Measurements from ENCODE around the gene SIVA1. TPM values are rescaled to one million over a fixed set of nuclear protein-coding genes. Genes with fewer than 3 reads are reported as not detected.

SIVA1 gene
- total and polyA plus RNA-seq, 2 of the 8 experiments (the other 6 are each of a cell fraction or from before 2014, with no cell fraction given), result 123 to 589 TPM

- FAIRE-seq (no peak), DNase-seq (ENCODE audit: low read depth in 1 of 2, low spot score in 2 of 2) (no peak)
- H3K4me2 ChIP-seq (ENCODE audit: insufficient read depth in 1 of 2, low read depth in 2 of 2, low read length in 2 of 2), result no peak overlapping the region
- peaks cover 8 to 16% (median 10%) of the 10 kb centered on the region in 4 experiments for H3K27me3 ChIP-seq (replicated peaks in 1 of 4; ENCODE audit: control insufficient read depth in 3 of 4, extremely low read depth in 1 of 4, insufficient read depth in 3 of 4, low read length in 3 of 4)
- no peak overlapping the region for H2BK20ac ChIP-seq (ENCODE audit: low read length)
- H4K20me1 ChIP-seq (replicated peaks in 1 of 2; ENCODE audit: control insufficient read depth in 1 of 2, insufficient read depth in 2 of 2, low read length in 2 of 2), result peaks cover under 1 to 8% of the 10 kb centered on the region in 2 experiments
- no peak overlapping the region for H2BK15ac ChIP-seq (ENCODE audit: low read length)
- H4K91ac ChIP-seq (replicated peaks; ENCODE audit: insufficient read length, low read length), result no peak overlapping the region
- H3K23ac ChIP-seq (ENCODE audit: insufficient read length), result no peak overlapping the region
- H3K4me1 ChIP-seq (replicated peaks in 1 of 4; ENCODE audit: control insufficient read depth in 3 of 4, insufficient read depth in 4 of 4, low read length in 3 of 4), result peaks cover 0 to 2% (median 0%) of the 10 kb centered on the region in 4 experiments; a peak in 2 of 7 replicates
- H2BK120ac ChIP-seq (replicated peaks; ENCODE audit: low read depth, low read length), result no peak overlapping the region
- peak overlapping the region; percentile 10 for H3K56ac ChIP-seq (replicated peaks; ENCODE audit: insufficient read length, low read depth, low read length)
- no peak overlapping the region for H2BK12ac ChIP-seq (ENCODE audit: low read depth, low read length)
- 85% methylated on average over 10 of the region's 10 CpGs; no CpG with 5 or more reads in 1 of the 2 experiments for WGBS, 2 experiments (ENCODE audit: extremely low coverage in 1 of 2, insufficient coverage in 1 of 2, insufficient read length in 1 of 2, insufficient replicate concordance in 2 of 2, low coverage in 1 of 2, low lambda C conversion rate in 2 of 2, missing lambda C conversion rate in 1 of 2)
- H3K4me3 ChIP-seq (ENCODE audit: extremely low read depth in 1 of 4, insufficient read depth in 2 of 4, low read depth in 3 of 4, low read length in 4 of 4), result no peak overlapping the region
- no peak overlapping the region for H2AK5ac ChIP-seq (ENCODE audit: low read depth, low read length)
- no peak overlapping the region for H3K9ac ChIP-seq (replicated peaks in 1 of 4; ENCODE audit: extremely low read depth in 1 of 4, low read depth in 3 of 4, low read length in 3 of 4)
- H4K5ac ChIP-seq (ENCODE audit: insufficient read length, low read depth, low read length), result no peak overlapping the region
- ChIA-PET CTCF (ENCODE audit: partially characterized antibody) (interaction anchor here (1.0 kb wide), 1 partner anchor 29 kb away, joined by 4 read pairs; no protein-coding TSS in a partner anchor), POLR2A (ENCODE audit: partially characterized antibody) (interaction anchor here (1.2 kb wide), 1 partner anchor 12 kb away, joined by 4 read pairs; no protein-coding TSS in a partner anchor)
- H3K79me1 ChIP-seq (ENCODE audit: low read depth, low read length), result no peaks in the 10 kb centered on the region
- no peak overlapping the region for H4K8ac ChIP-seq (ENCODE audit: extremely low read depth, insufficient read depth, low read length)
- H3K27ac ChIP-seq (ENCODE audit: low read depth, low read length), result no peak overlapping the region
- no peak overlapping the region for H3K18ac ChIP-seq (ENCODE audit: extremely low read depth, low read length)
- no peak overlapping the region for H2BK5ac ChIP-seq (ENCODE audit: low read depth, low read length)
- no peak overlapping the region for H2AFZ ChIP-seq (ENCODE audit: low read length)
- no peaks in the 10 kb centered on the region for H3K36me3 ChIP-seq (ENCODE audit: control insufficient read depth in 2 of 4, insufficient read depth in 4 of 4, low read length in 3 of 4)
- H3K9me3 ChIP-seq (ENCODE audit: insufficient read depth in 2 of 2, low read depth in 1 of 2, low read length in 1 of 2), result no peaks in the 10 kb centered on the region
- H3K79me2 ChIP-seq (ENCODE audit: control insufficient read depth in 1 of 2, insufficient read depth in 2 of 2, low read length in 2 of 2), result no peaks in the 10 kb centered on the region
- H3K4ac ChIP-seq (replicated peaks; ENCODE audit: insufficient read length, low read depth, low read length), result no peak overlapping the region
- no peak overlapping the region for H3K14ac ChIP-seq (ENCODE audit: insufficient read length)
- H3K23me2 ChIP-seq (ENCODE audit: low read depth, low read length), result peaks cover 3% of the 10 kb centered on the region; the same call in 1 of the 2 replicates
- no peak for TF ChIP-seq TBP (IDR thresholded peaks at IDR 0.05; ENCODE audit: low read depth, low read length)
- TF ChIP-seq KDM1A (IDR thresholded peaks at IDR 0.05; ENCODE audit: borderline replicate concordance, low read length), result no peak
- no peak for TF ChIP-seq BACH1 (IDR thresholded peaks at IDR 0.05; ENCODE audit: low read length)
- no peak for TF ChIP-seq GABPA (IDR thresholded peaks at IDR 0.05; ENCODE audit: borderline replicate concordance, insufficient read depth, low read length)
- no peak for TF ChIP-seq YY1 (IDR thresholded peaks at IDR 0.05; ENCODE audit: low read depth, low read length)
- TF ChIP-seq SRF (IDR thresholded peaks at IDR 0.05; ENCODE audit: low read depth, low read length), result no peak
- TF ChIP-seq MAFK (IDR thresholded peaks at IDR 0.05; ENCODE audit: low read depth, low read length), result no peak
- TF ChIP-seq CHD1 (IDR thresholded peaks at IDR 0.05; ENCODE audit: low read depth, low read length), result no peak
- no peak for TF ChIP-seq CEBPB (IDR thresholded peaks at IDR 0.05; ENCODE audit: low read depth, low read length)
- no peak for TF ChIP-seq EGR1 (IDR thresholded peaks at IDR 0.05; ENCODE audit: borderline replicate concordance, low read depth, low read length)
- TF ChIP-seq TAF7 (optimal IDR thresholded peaks at IDR 0.05; ENCODE audit: borderline replicate concordance, low read depth, low read length), result no peak
- no peak for TF ChIP-seq HDAC2 (IDR thresholded peaks at IDR 0.05; ENCODE audit: borderline replicate concordance in 1 of 2, low read depth in 2 of 2, low read length in 2 of 2)
- TF ChIP-seq TAF1 (IDR thresholded peaks at IDR 0.05; ENCODE audit: low read depth, low read length), result no peak
Observed at GRCh38 chr14:104806625-104807465, 53.9 kb downstream of the SIVA1 start.
